BJ (cell line): ENCODE measurements around the gene CDK5R2. TPM values are rescaled to one million over a fixed set of nuclear protein-coding genes. Genes with fewer than 3 reads are reported as not detected.
"Not testable (repeated sequence)": the region's sequence is repeated elsewhere in the genome, so short reads cannot be mapped to it uniquely, and the experiment has no call there.

Source experiments
- CTCF ChIA-PET: fragments of 350-600 bp; formaldehyde crosslinking; extraction: SDS; loops from one replicate; lab custom pipeline; 2021; ENCODE audit warnings: antibody characterized with exemption, inconsistent platforms; lab: Yijun Ruan, JAX
- POLR2A ChIA-PET: fragments of 300-600 bp; sonication (Branson Sonifier 250); formaldehyde crosslinking; extraction: SDS; loops from one replicate; lab custom pipeline; 2021; ENCODE audit warnings: antibody characterized with exemption; lab: Charles Lee
- DNase-seq: peaks from one replicate; pipeline ENCODE4 v3.0.0-alpha.2; 2011; ENCODE audit warnings: low read depth
- H3K27me3 ChIP-seq: 2 replicates; pipeline ENCODE4 v1.6.0; 2011; ENCODE audit warnings: low read length; ENCODE audit not compliant: control insufficient read depth, insufficient read depth
- H3K36me3 ChIP-seq: 2 replicates; pipeline ENCODE4 v1.5.1; 2011; ENCODE audit warnings: low read length; ENCODE audit not compliant: control insufficient read depth, insufficient read depth
- H3K4me3 ChIP-seq: 2 replicates; pipeline ENCODE4 v1.5.1; 2011; ENCODE audit warnings: low read depth, mild to moderate bottlenecking, control low read depth, low read length
- CTCF ChIP-seq: IDR thresholded peaks from 2 replicates; pipeline ENCODE4 v1.5.1; 2011; ENCODE audit warnings: low read depth, mild to moderate bottlenecking, control low read depth, inconsistent platforms, low read length, moderate library complexity; ENCODE audit not compliant: insufficient read depth
- polyA plus RNA-seq: library from polyadenylated mRNA; depleted of rRNA; stranded (reverse); fragments of >200 nt; gene quantifications from 2 replicates; pipeline ENCODE4 v1.2.3, GENCODE V29; 2011

CDK5R2 gene
- polyA plus RNA-seq, 1 experiment: 0.02 TPM

- no peak for TF ChIP-seq CTCF
- H3K4me3 ChIP-seq: no peak overlapping the region
- no peak for DNase-seq
- ChIA-PET POLR2A (no interaction called here), CTCF (interaction anchor here (0.8 kb wide), 1 partner anchor 13 kb away, joined by 3 read pairs; no protein-coding TSS in a partner anchor)
- H3K36me3 ChIP-seq: no peaks in the 10 kb centered on the region
- peaks cover 7% of the 10 kb centered on the region for H3K27me3 ChIP-seq
Observed at GRCh38 chr2:218927422-218927821, 32.0 kb upstream of the CDK5R2 start.

- CTCF ChIA-PET: interaction anchor here (0.8 kb wide), 1 partner anchor 14 kb away, joined by 3 read pairs; no protein-coding TSS in a partner anchor
- no peak for TF ChIP-seq CTCF
Observed at GRCh38 chr2:218927876-218928275, 31.6 kb upstream of the CDK5R2 start.

GRCh38 chr2:218930488-218930887 lies 29.0 kb upstream of the CDK5R2 start:
- CTCF ChIA-PET, H3K36me3 ChIP-seq, H3K4me3 ChIP-seq, H3K27me3 ChIP-seq, POLR2A ChIA-PET, DNase-seq: not testable (repeated sequence)

More at GRCh38 chr2:218927876-218928275, 31.6 kb upstream of the CDK5R2 start:
- POLR2A ChIA-PET: no interaction called here
- DNase-seq: no peak
- Histone ChIP-seq H3K36me3 (no peaks in the 10 kb centered on the region), H3K27me3 (peaks cover 7% of the 10 kb centered on the region), H3K4me3 (no peak overlapping the region)

- H3K36me3 ChIP-seq, H3K27me3 ChIP-seq, POLR2A ChIA-PET, DNase-seq, CTCF ChIA-PET, H3K4me3 ChIP-seq: not testable (repeated sequence)
Observed at GRCh38 chr2:218931751-218932150, 27.7 kb upstream of the CDK5R2 start.

- ChIA-PET POLR2A (no interaction called here), CTCF (no interaction called here)
- peaks cover 3% of the 10 kb centered on the region for H3K27me3 ChIP-seq
Observed at GRCh38 chr2:218944759-218945404, 14.6 kb upstream of the CDK5R2 start.

GRCh38 chr2:218946621-218947020 lies 12.8 kb upstream of the CDK5R2 start:
- CTCF ChIA-PET: interaction anchor here (0.9 to 1.1 kb wide), 2 partner anchors 21 to 33 kb away, joined by 3 read pairs; no protein-coding TSS in a partner anchor
- no peak for DNase-seq

More at GRCh38 chr2:218944759-218945404, 14.6 kb upstream of the CDK5R2 start:
- no peak overlapping the region for H3K4me3 ChIP-seq
- H3K36me3 ChIP-seq: no peaks in the 10 kb centered on the region
- no peak for TF ChIP-seq CTCF
- DNase-seq: no peak

More at GRCh38 chr2:218946621-218947020, 12.8 kb upstream of the CDK5R2 start:
- TF ChIP-seq CTCF: no peak
- POLR2A ChIA-PET: no interaction called here
- Histone ChIP-seq H3K4me3 (no peak overlapping the region), H3K27me3 (peaks cover 7% of the 10 kb centered on the region), H3K36me3 (no peaks in the 10 kb centered on the region)
